ENCODE data around the gene PPM1L.

Gene PPM1L

GRCh38 chr3:160857476-160858119 is 101.6 kb downstream of the PPM1L start:
- no peak for DNase-seq

GRCh38 chr3:160860346-160860745 is 104.3 kb downstream of the PPM1L start:
- DNase-seq, result no peak

- peak; percentile 64 for DNase-seq
Measured at GRCh38 chr3:160869825-160870224, 113.8 kb downstream of the PPM1L start.

- no peak for DNase-seq
Measured at GRCh38 chr3:160870327-160870726, 114.3 kb downstream of the PPM1L start.

- DNase-seq, result no peak
Measured at GRCh38 chr3:160874736-160875135, 118.7 kb downstream of the PPM1L start.

- DNase-seq, result no peak
Measured at GRCh38 chr3:160876643-160877042, 120.6 kb downstream of the PPM1L start.

- DNase-seq, result no peak
Measured at GRCh38 chr3:160879859-160880258, 123.8 kb downstream of the PPM1L start.

GRCh38 chr3:160883373-160883772 is 127.3 kb downstream of the PPM1L start:
- DNase-seq, result no peak

GRCh38 chr3:160885791-160886286 is 129.8 kb downstream of the PPM1L start:
- peak; percentile 90 for DNase-seq

GRCh38 chr3:160886421-160886820 is 130.4 kb downstream of the PPM1L start:
- DNase-seq, result no peak

GRCh38 chr3:160893207-160893606 is 137.2 kb downstream of the PPM1L start:
- no peak for DNase-seq

GRCh38 chr3:160904691-160905090 is 148.7 kb downstream of the PPM1L start:
- DNase-seq, result no peak

GRCh38 chr3:160906646-160907045 is 150.6 kb downstream of the PPM1L start:
- DNase-seq, result no peak

- DNase-seq, result no peak
Measured at GRCh38 chr3:160909917-160910316, 153.9 kb downstream of the PPM1L start.

- DNase-seq, result no peak
Measured at GRCh38 chr3:160911411-160911810, 155.4 kb downstream of the PPM1L start.

- DNase-seq, result no peak
Measured at GRCh38 chr3:160916472-160916871, 160.4 kb downstream of the PPM1L start.

- no peak for DNase-seq
Measured at GRCh38 chr3:160919942-160920341, 163.9 kb downstream of the PPM1L start.

GRCh38 chr3:160921020-160921635 is 165.1 kb downstream of the PPM1L start:
- peak; percentile 32 for DNase-seq

GRCh38 chr3:160924776-160925175 is 168.7 kb downstream of the PPM1L start:
- DNase-seq, result no peak

GRCh38 chr3:160927620-160928019 is 171.6 kb downstream of the PPM1L start:
- no peak for DNase-seq

- DNase-seq, result no peak
Measured at GRCh38 chr3:160928183-160928726, 172.2 kb downstream of the PPM1L start.

GRCh38 chr3:160929595-160929994 is 173.6 kb downstream of the PPM1L start:
- peak; percentile 33 for DNase-seq

- DNase-seq, result no peak
Measured at GRCh38 chr3:160931474-160931873, 175.4 kb downstream of the PPM1L start.

GRCh38 chr3:160935413-160936095 is 179.5 kb downstream of the PPM1L start:
- DNase-seq, result no peak

All from femur (tissue), 1 donor.